Measurements from ENCODE around the gene FUT9.

FUT9 gene

GRCh38 chr6:96065213-96065612 is 49.4 kb downstream of the FUT9 start:
- DNase-seq (ENCODE audit: insufficient read length, low spot score), result no peak
- FAIRE-seq, result no peak

- DNase-seq (ENCODE audit: insufficient read length, low spot score) (no peak), FAIRE-seq (no peak)
Observed at GRCh38 chr6:96066376-96066775, 50.6 kb downstream of the FUT9 start.

GRCh38 chr6:96073555-96073954 is 57.8 kb downstream of the FUT9 start:
- no peak for DNase-seq (ENCODE audit: insufficient read length, low spot score)
- no peak for FAIRE-seq

- DNase-seq (ENCODE audit: insufficient read length, low spot score) (no peak), FAIRE-seq (no peak)
Observed at GRCh38 chr6:96074006-96074405, 58.2 kb downstream of the FUT9 start.

GRCh38 chr6:96075826-96076225 is 60.1 kb downstream of the FUT9 start:
- DNase-seq (ENCODE audit: insufficient read length, low spot score) (no peak), FAIRE-seq (no peak)

GRCh38 chr6:96086745-96087144 is 71.0 kb downstream of the FUT9 start:
- DNase-seq (ENCODE audit: insufficient read length, low spot score) (no peak), FAIRE-seq (no peak)

GRCh38 chr6:96089173-96089572 is 73.4 kb downstream of the FUT9 start:
- FAIRE-seq (no peak), DNase-seq (ENCODE audit: insufficient read length, low spot score) (no peak)

- DNase-seq (ENCODE audit: insufficient read length, low spot score), result no peak
- no peak for FAIRE-seq
Observed at GRCh38 chr6:96094077-96094476, 78.3 kb downstream of the FUT9 start.

DNA sequence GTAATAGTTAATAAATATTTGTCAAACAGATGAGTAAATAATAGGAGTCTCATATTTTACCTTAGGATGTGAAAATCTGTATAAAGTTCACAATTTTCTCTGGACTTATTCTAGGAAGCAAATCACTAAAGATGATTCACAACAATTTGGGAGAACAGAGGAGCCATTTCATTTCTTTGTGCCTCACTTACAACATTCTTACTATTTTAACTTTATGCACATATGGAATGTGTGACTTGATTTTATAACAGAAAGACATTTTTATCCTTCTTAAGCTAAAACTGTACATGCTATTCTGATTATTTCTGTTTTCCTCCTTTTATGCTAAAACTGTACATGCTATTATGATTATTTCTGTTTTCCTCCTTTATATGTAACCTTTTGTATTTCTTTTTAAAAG is 83.3 kb downstream of the FUT9 start:
- FAIRE-seq (no peak), DNase-seq (ENCODE audit: insufficient read length, low spot score) (no peak)

- FAIRE-seq (no peak), DNase-seq (ENCODE audit: insufficient read length, low spot score) (no peak)
Observed at GRCh38 chr6:96101564-96101963, 85.8 kb downstream of the FUT9 start.

- FAIRE-seq (no peak), DNase-seq (ENCODE audit: insufficient read length, low spot score) (no peak)
Observed at GRCh38 chr6:96104910-96105309, 89.1 kb downstream of the FUT9 start.

DNA sequence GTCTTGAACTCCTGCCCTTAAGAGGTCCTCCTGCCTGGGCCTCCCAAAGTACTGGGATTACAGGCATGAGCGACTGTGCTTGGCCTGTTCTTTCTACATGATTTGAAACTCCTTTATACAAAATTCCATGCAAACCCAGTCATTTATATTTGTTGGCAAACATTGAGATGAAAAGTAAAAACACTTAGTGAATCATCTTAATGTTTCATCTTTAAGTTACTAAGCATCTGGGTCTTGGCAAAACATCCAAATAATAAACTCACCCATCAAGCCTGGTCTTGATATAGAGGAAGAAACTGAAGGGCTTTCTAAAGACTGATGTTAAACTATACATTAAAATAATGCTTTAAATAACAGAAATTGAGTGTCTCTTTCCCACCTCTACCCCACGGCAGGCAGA is 95.1 kb downstream of the FUT9 start:
- DNase-seq (ENCODE audit: insufficient read length, low spot score), result no peak
- FAIRE-seq, result no peak

DNA sequence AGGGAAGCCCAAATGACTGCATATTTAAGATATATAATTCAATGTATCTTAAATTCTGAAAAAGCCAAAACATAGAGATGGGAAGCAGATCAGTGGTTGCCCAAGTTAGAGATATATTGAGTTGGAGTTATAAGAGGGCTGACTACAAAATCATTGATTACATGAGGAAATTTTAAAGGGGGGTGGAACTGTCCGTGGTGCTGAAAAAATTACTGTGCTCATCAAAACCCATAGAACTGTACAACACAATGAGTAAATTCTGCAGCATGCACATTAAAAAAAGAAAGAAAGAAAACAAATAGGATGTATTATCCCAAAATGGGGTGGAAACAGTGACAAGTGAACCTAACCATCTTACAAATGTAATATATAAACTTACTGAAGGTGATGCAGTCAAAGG is 100.9 kb downstream of the FUT9 start:
- no peak for DNase-seq (ENCODE audit: insufficient read length, low spot score)
- no peak for FAIRE-seq

- DNase-seq (ENCODE audit: insufficient read length, low spot score) (no peak), FAIRE-seq (no peak)
Observed at GRCh38 chr6:96124778-96125177, 109.0 kb downstream of the FUT9 start.

- no peak for FAIRE-seq
- DNase-seq (ENCODE audit: insufficient read length, low spot score), result no peak
Observed at GRCh38 chr6:96138406-96138805, 122.6 kb downstream of the FUT9 start.

DNA sequence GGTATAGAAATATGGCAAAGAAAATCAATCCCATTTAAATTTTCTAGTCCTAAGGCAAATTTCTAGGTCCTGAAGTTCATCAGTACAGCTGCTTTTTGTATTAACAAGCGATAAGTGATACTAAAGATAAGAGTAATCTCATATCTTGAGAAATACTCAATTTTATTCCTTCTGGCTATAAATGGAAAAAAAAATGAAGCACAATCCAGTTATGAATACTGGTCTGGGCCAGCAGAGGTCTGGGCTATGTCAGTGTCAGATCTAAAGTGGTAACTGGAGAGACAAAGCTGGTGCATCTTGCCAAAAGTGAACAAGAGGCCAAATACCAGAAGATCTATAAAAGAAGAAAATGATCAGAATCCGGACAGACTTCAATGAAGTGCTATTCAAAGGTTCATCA is 126.4 kb downstream of the FUT9 start:
- DNase-seq (ENCODE audit: insufficient read length, low spot score) (no peak), FAIRE-seq (no peak)

DNA sequence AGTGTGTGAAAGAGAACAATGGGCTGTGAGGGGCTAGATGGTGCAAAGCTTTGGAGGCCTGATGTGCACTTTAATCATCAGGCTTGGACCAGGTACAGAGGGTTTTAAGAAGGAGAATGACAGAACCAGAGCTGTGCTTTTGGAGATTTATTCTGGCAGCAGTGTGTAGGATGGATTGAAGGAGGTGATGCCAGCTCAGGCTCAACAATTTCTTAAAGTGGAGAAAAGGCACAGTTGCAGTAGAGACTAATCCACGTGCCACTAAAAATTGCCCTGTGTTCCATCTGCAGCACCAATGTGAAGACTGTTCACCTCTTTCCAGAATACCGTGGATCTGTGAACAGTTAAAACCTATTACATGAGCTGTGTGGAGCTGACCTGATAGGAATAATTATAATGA is 134.7 kb downstream of the FUT9 start:
- FAIRE-seq, result no peak
- no peak for DNase-seq (ENCODE audit: insufficient read length, low spot score)

DNA sequence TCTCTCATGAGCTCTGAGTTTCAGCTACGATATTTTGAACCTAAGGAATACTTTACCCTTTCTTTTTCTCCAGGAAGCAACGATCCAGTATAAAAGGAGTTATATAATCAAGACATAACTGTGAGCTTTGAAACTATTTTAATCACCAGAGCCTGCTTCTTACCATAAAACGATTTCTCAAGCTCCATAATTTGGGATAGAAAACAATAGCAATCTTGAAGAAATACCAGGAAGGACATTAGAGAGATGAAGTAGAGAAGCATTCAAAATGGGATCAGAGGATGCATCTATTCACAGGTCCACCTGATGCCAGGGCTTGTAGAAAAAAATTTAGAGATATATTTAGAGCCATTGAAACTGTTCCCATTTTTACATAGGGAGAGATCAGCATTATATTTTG is 135.9 kb downstream of the FUT9 start:
- DNase-seq (ENCODE audit: insufficient read length, low spot score), result no peak
- FAIRE-seq, result no peak

DNA sequence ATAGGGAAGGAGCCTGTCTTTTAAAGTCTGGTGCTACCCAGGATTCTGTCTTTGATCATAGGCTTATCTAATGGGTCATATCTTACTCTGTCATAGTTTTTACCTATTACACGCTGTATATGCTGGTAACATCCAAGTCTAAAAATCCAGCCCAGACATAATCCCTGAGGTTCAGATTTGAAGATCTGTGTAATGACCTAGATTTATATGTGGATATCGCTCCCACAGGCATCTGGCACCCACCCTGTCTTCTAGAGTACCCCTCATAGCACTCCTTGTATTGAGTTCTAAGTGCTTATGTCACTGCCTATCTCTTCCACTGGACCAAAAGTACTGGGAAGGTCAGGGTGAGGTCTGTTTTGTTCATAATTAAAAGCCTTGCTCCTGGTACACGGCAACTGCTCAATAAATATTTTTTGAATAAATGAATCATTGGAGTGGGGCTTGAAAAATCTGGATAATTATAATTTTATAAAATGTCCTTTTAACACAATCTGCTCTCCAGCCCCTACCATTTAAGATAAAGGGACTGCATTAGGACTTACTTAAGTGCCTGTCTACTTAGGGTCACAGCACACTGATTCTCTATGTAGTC is 136.4 kb downstream of the FUT9 start:
- FAIRE-seq (no peak), DNase-seq (ENCODE audit: insufficient read length, low spot score) (no peak)

DNA sequence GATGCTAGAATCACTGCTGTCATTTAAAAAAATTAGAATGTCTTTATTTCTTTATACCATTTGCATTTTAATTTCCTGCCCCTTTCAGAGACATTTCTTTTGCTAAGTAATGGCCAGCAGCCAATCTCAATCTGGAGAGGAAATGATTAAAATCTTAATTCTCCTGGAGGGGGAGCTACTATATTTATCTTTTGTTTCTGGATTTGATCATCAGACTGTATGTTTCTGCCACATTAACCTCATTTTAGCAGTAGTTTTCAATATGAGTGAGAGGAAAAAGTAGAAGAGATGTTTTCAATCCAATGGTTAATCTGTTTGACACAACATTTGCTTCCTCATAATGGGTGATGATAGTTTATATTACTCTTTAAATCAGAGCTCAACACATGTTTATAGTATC is 138.0 kb downstream of the FUT9 start:
- DNase-seq (ENCODE audit: insufficient read length, low spot score) (no peak), FAIRE-seq (no peak)

DNA sequence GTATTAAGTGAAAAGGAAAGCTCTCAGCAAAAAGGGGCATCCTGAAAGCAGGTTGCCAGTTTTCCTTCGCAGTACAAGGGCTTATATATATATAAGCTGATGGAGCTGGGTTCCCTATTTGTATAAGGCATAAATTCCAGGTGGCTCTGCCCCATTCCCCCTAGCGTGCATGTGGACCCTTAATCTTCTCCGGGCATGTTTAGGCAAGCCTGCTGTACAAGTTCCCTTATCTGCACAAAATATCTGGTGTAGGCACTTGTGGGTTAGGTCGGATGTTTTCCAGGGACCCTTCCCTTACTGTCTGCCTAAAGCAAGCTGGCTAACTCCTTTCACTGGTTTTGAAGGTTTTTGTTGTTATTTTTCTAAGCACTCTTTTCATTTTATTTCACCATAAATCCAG is 140.7 kb downstream of the FUT9 start:
- no peak for DNase-seq (ENCODE audit: insufficient read length, low spot score)
- FAIRE-seq, result no peak

DNA sequence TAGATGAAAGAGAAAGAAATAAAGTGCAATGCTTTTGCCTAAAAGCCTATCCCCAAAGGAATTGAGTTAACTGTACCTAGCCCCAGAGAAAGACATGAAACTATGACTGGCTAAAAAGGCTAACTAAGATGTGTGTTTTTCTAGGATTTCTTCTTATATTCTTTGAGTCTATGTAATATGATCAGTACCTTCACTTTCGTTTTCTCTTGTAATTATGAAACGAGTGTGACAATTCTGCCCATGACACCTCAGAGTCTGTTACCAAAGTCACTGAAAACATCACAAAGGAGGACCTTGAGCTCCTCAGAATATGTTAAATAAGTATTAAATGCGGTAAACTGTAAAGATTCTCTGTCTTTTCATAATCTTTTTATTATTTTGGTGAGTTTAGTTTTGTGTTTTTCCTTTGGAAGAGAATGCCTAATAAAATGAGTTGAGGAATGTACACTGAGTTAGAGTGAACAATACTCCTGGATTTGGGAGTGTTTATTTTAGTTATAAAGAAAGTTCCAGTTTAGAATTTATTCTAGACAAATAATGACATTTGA is 141.3 kb downstream of the FUT9 start:
- no peak for DNase-seq (ENCODE audit: insufficient read length, low spot score)
- no peak for FAIRE-seq

- FAIRE-seq (no peak), DNase-seq (ENCODE audit: insufficient read length, low spot score) (no peak)
Observed at GRCh38 chr6:96162711-96163120, 146.9 kb downstream of the FUT9 start.

All from HTR-8/SVneo (cell line).